H9 (cell line): ENCODE results near the gene CHN2. TPM values are rescaled to one million over a fixed set of nuclear protein-coding genes. Genes with fewer than 3 reads are reported as not detected.

Source experiments
- DNase-seq: peaks from one replicate; pipeline ENCODE4 v3.0.0-alpha.2; 2017
- H2AFZ ChIP-seq: one replicate; pipeline ENCODE4 v1.6.1; 2013; ENCODE audit warnings: mild to moderate bottlenecking, low read length, control low read depth, moderate library complexity
- H2AK5ac ChIP-seq: 2 replicates; pipeline ENCODE4 v1.6.1; 2013; ENCODE audit warnings: low read length, control low read depth, mixed read lengths; ENCODE audit not compliant: insufficient read length
- H2BK120ac ChIP-seq: one replicate; pipeline ENCODE4 v1.6.1; 2013; ENCODE audit warnings: low read depth, mild to moderate bottlenecking, low read length, control low read depth, inconsistent platforms; ENCODE audit not compliant: poor library complexity, severe bottlenecking
- H2BK12ac ChIP-seq: 2 replicates; pipeline ENCODE4 v1.6.1; 2013; ENCODE audit warnings: low read length, control low read depth, mixed read lengths, low read depth; ENCODE audit not compliant: insufficient read length
- H2BK15ac ChIP-seq: 2 replicates; pipeline ENCODE4 v1.6.1; 2013; ENCODE audit warnings: low read depth, low read length, control low read depth
- H2BK20ac ChIP-seq: one replicate; pipeline ENCODE4 v1.6.1; 2013; ENCODE audit warnings: low read depth, mild to moderate bottlenecking, low read length, control low read depth, inconsistent platforms; ENCODE audit not compliant: poor library complexity, severe bottlenecking
- H2BK5ac ChIP-seq: 2 replicates; pipeline ENCODE4 v1.6.1; 2013; ENCODE audit warnings: low read length, control low read depth, mixed read lengths; ENCODE audit not compliant: insufficient read length
- H3K14ac ChIP-seq: 2 replicates; pipeline ENCODE4 v1.6.1; 2013; ENCODE audit warnings: low read length, control low read depth; ENCODE audit not compliant: insufficient read depth
- H3K18ac ChIP-seq: 2 replicates; pipeline ENCODE4 v1.6.1; 2013; ENCODE audit warnings: low read depth, mild to moderate bottlenecking, mixed read lengths, low read length, control low read depth; ENCODE audit not compliant: insufficient read length
- H3K23ac ChIP-seq: 2 replicates; pipeline ENCODE4 v1.6.1; 2013; ENCODE audit warnings: low read length, control low read depth, mixed read lengths, low read depth; ENCODE audit not compliant: insufficient read length
- H3K23me2 ChIP-seq: 2 replicates; pipeline ENCODE4 v1.6.1; 2013; ENCODE audit warnings: low read depth, mild to moderate bottlenecking, mixed read lengths, low read length, control low read depth; ENCODE audit not compliant: insufficient read length, poor library complexity, severe bottlenecking
- H3K27ac ChIP-seq: 2 replicates; pipeline ENCODE4 v1.5.1; 2013; ENCODE audit warnings: low read length, control low read depth, mixed read lengths, low read depth; ENCODE audit not compliant: insufficient read length
- H3K27me3 ChIP-seq: 2 replicates; pipeline ENCODE4 v1.6.1; 2013; ENCODE audit warnings: low read length, control low read depth, inconsistent platforms; ENCODE audit not compliant: insufficient read depth
- H3K4ac ChIP-seq: 2 replicates; pipeline ENCODE4 v1.6.1; 2013; ENCODE audit warnings: low read depth, mild to moderate bottlenecking, control low read depth, inconsistent platforms, low read length, moderate library complexity
- H3K4me1 ChIP-seq: 2 replicates; pipeline ENCODE4 v1.6.1; 2013; ENCODE audit warnings: low read length, control low read depth, inconsistent platforms; ENCODE audit not compliant: insufficient read depth
- H3K4me2 ChIP-seq: 2 replicates; pipeline ENCODE4 v1.6.1; 2013; ENCODE audit warnings: low read length, control low read depth, mixed read lengths; ENCODE audit not compliant: insufficient read length, insufficient read depth
- H3K56ac ChIP-seq: 2 replicates; pipeline ENCODE4 v1.6.1; 2013; ENCODE audit warnings: low read depth, mild to moderate bottlenecking, mixed read lengths, low read length, control low read depth; ENCODE audit not compliant: insufficient read length
- H3K79me1 ChIP-seq: 2 replicates; pipeline ENCODE4 v1.6.1; 2013; ENCODE audit warnings: low read depth, mild to moderate bottlenecking, moderate library complexity, low read length, control low read depth, inconsistent platforms; ENCODE audit not compliant: insufficient read depth, poor library complexity, severe bottlenecking
- H3K79me2 ChIP-seq: 2 replicates; pipeline ENCODE4 v1.6.1; 2013; ENCODE audit warnings: low read length, control low read depth, inconsistent platforms; ENCODE audit not compliant: insufficient read depth
- H3K9ac ChIP-seq: 2 replicates; pipeline ENCODE4 v1.6.1; 2013; ENCODE audit warnings: low read length, control low read depth, mixed read lengths; ENCODE audit not compliant: insufficient read length; ENCODE audit errors: extremely low read depth
- H3K9me3 ChIP-seq: one replicate; pipeline ENCODE4 v1.6.1; 2013; ENCODE audit warnings: low read depth, low read length, inconsistent platforms; ENCODE audit not compliant: control insufficient read depth
- H3T11ph ChIP-seq: one replicate; pipeline ENCODE4 v1.6.1; 2013; ENCODE audit warnings: mild to moderate bottlenecking, low read length, control low read depth, inconsistent platforms
- H4K20me1 ChIP-seq: one replicate; pipeline ENCODE4 v1.6.1; 2013; ENCODE audit not compliant: control insufficient read depth, insufficient read length, insufficient read depth
- H4K5ac ChIP-seq: 2 replicates; pipeline ENCODE4 v1.6.1; 2013; ENCODE audit warnings: low read depth, mild to moderate bottlenecking, mixed read lengths, low read length, control low read depth; ENCODE audit not compliant: insufficient read length
- H4K8ac ChIP-seq: replicated peaks from 2 replicates; pipeline ENCODE4 v1.6.1; 2013; ENCODE audit warnings: low read length, control low read depth, mixed read lengths, low read depth; ENCODE audit not compliant: insufficient read length
- H4K91ac ChIP-seq: 2 replicates; pipeline ENCODE4 v1.6.1; 2013; ENCODE audit warnings: low read depth, mild to moderate bottlenecking, moderate library complexity, mixed read lengths, low read length, control low read depth; ENCODE audit not compliant: insufficient read length
- H3K27ac Mint-ChIP-seq, 3 experiments: 2 replicates in 2 of 3; 3 replicates in 1 of 3; pipeline ENCODE4 v1.8.0; 2020 to 2021; ENCODE audit warnings: mixed read lengths in 3 of 3, mild to moderate bottlenecking in 1 of 3, moderate library complexity in 1 of 3
- H3K27me3 Mint-ChIP-seq: 2 replicates; pipeline ENCODE4 v1.8.0; 2021; ENCODE audit warnings: low read depth, mild to moderate bottlenecking, moderate library complexity, mixed read lengths
- H3K36me3 Mint-ChIP-seq, 3 experiments: 2 replicates in 2 of 3; 3 replicates in 1 of 3; pipeline ENCODE4 v1.8.0; 2020 to 2021; ENCODE audit warnings: low read depth in 3 of 3, mixed read lengths in 3 of 3; ENCODE audit not compliant: insufficient read depth in 1 of 3
- H3K4me1 Mint-ChIP-seq, 2 experiments: 2 replicates each; pipeline ENCODE4 v1.8.0; 2020; ENCODE audit warnings: mixed read lengths in 2 of 2
- H3K4me3 Mint-ChIP-seq, 2 experiments: 2 replicates in 1 of 2; 3 replicates in 1 of 2; pipeline ENCODE4 v1.8.0; 2020 to 2021; ENCODE audit warnings: mild to moderate bottlenecking in 2 of 2, mixed read lengths in 2 of 2, moderate library complexity in 1 of 2
- H3K9me3 Mint-ChIP-seq, 2 experiments: 2 replicates in 1 of 2; 3 replicates in 1 of 2; pipeline ENCODE4 v1.8.0; 2020; ENCODE audit warnings: mild to moderate bottlenecking in 2 of 2, mixed read lengths in 2 of 2, moderate library complexity in 1 of 2
- CTCF ChIP-seq: fragments of 200-600 bp; sonication (generic); conservative IDR thresholded peaks from 3 replicates; pipeline ENCODE4 v1.8.0; 2021; ENCODE audit warnings: antibody characterized with exemption, mild to moderate bottlenecking
- WGBS: extraction: QIAGEN DNeasy Blood & Tissue Kit; methylation state at CpG from one replicate; pipeline ENCODE4 v1.1.7; 2013; ENCODE audit warnings: missing lambda C conversion rate, low lambda C conversion rate, mixed read lengths; ENCODE audit not compliant: insufficient read length; ENCODE audit errors: extremely low coverage; 5-methylcytosine and 5-hydroxymethylcytosine counted together
- total RNA-seq: library from RNA; stranded (reverse); gene quantifications from 2 replicates; pipeline ENCODE4 v1.2.1, GENCODE V29; 2021

CHN2 gene
- total RNA-seq, 1 experiment from 2014 or later = 3.3 TPM

- H3K27ac ChIP-seq = no peak overlapping the region
- no peaks in the 10 kb centered on the region; a peak in 1 of 7 replicates for H3K36me3 Mint-ChIP-seq
- H3K4me1 Mint-ChIP-seq = peaks cover 0 to 3% of the 10 kb centered on the region in 2 experiments; a peak in 1 of 4 replicates
- WGBS = no CpG with 5 or more reads among the region's 5 CpGs
- H3K9ac ChIP-seq = no peak overlapping the region
- no peak overlapping the region for H2AFZ ChIP-seq
- no peaks in the 10 kb centered on the region for H3K4me1 ChIP-seq
- no peaks in the 10 kb centered on the region for H4K20me1 ChIP-seq
- no peak overlapping the region for H3K18ac ChIP-seq
- H3T11ph ChIP-seq = no peak overlapping the region
- no peaks in the 10 kb centered on the region for H3K9me3 ChIP-seq
- no peak overlapping the region for H2BK15ac ChIP-seq
- no peak overlapping the region for H4K8ac ChIP-seq
- H3K4ac ChIP-seq = no peak overlapping the region
- H3K27me3 Mint-ChIP-seq = no peaks in the 10 kb centered on the region
- no peaks in the 10 kb centered on the region for H3K9me3 Mint-ChIP-seq
- no peak overlapping the region for H2AK5ac ChIP-seq
- H4K5ac ChIP-seq = no peak overlapping the region
- TF ChIP-seq CTCF = no peak
- no peak overlapping the region for H3K23ac ChIP-seq
- no peak overlapping the region for H2BK5ac ChIP-seq
- H3K79me1 ChIP-seq = no peaks in the 10 kb centered on the region
- H3K23me2 ChIP-seq = no peaks in the 10 kb centered on the region
- no peak overlapping the region for H3K56ac ChIP-seq
- H3K4me2 ChIP-seq = no peak overlapping the region
- H3K4me3 Mint-ChIP-seq = no peak overlapping the region
- no peak for DNase-seq
- H2BK120ac ChIP-seq = no peak overlapping the region
- H3K27ac Mint-ChIP-seq = peak overlapping the region in 1 of 3 experiments; percentile 24; a peak in 1 of 7 replicates
- H3K27me3 ChIP-seq = no peaks in the 10 kb centered on the region
- H3K14ac ChIP-seq = no peak overlapping the region
- H3K79me2 ChIP-seq = no peaks in the 10 kb centered on the region
- H4K91ac ChIP-seq = no peak overlapping the region
- no peak overlapping the region for H2BK20ac ChIP-seq
- no peak overlapping the region for H2BK12ac ChIP-seq
These were observed 314.0 kb downstream of the CHN2 start for GRCh38 chr7:29508608-29509007.
